ENCODE data around the gene RAPGEF4.

- TF ChIP-seq, protein P1, sequence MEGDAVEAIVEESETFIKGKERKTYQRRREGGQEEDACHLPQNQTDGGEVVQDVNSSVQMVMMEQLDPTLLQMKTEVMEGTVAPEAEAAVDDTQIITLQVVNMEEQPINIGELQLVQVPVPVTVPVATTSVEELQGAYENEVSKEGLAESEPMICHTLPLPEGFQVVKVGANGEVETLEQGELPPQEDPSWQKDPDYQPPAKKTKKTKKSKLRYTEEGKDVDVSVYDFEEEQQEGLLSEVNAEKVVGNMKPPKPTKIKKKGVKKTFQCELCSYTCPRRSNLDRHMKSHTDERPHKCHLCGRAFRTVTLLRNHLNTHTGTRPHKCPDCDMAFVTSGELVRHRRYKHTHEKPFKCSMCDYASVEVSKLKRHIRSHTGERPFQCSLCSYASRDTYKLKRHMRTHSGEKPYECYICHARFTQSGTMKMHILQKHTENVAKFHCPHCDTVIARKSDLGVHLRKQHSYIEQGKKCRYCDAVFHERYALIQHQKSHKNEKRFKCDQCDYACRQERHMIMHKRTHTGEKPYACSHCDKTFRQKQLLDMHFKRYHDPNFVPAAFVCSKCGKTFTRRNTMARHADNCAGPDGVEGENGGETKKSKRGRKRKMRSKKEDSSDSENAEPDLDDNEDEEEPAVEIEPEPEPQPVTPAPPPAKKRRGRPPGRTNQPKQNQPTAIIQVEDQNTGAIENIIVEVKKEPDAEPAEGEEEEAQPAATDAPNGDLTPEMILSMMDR (IDR thresholded peaks at IDR 0.05): no peak
- no peak for TF ChIP-seq POLR2A (IDR thresholded peaks at IDR 0.05)
- TF ChIP-seq POLR2AphosphoS5 (IDR thresholded peaks at IDR 0.05): no peak
- no peak for TF ChIP-seq EP300 (IDR thresholded peaks at IDR 0.05)
Observed at GRCh38 chr2:172791953-172792352, 56.3 kb downstream of the RAPGEF4 start.
